Adrenal gland (tissue), 12 donors: Measurements from ENCODE around the gene ANKRD1. TPM values are rescaled to one million over a fixed set of nuclear protein-coding genes. Genes with fewer than 3 reads are reported as not detected.
A peak's percentile ranks its signal among the peaks of the same experiment; 100 is the strongest.
"Not testable (repeated sequence)": the region's sequence is repeated elsewhere in the genome, so short reads cannot be mapped to it uniquely, and the experiment has no call there.

Experiments
- DNase-seq, 7 donors: peaks; one replicate each; pipeline ENCODE4 v3.0.0-alpha.2; 2019 to 2020
- H3K27ac ChIP-seq, 5 donors: fragments of 200-600 bp; sonication (generic) in 4 of 5; 1 replicate in 3 of 5; 2 replicates in 2 of 5; pipeline versions ENCODE4 v1.5.1 to v1.8.0; 2016 to 2020; ENCODE audit warnings: mild to moderate bottlenecking in 1 of 5
- H3K27me3 ChIP-seq: fragments of 200-600 bp; 2 replicates; pipeline ENCODE4 v1.8.0; 2021
- H3K36me3 ChIP-seq, 2 donors: fragments of 200-600 bp; replicated peaks in 1 of 2; 1 replicate in 1 of 2; 2 replicates in 1 of 2; pipeline versions ENCODE4 v1.5.1 to v1.8.0; 2018 to 2022
- H3K4me1 ChIP-seq, 2 donors: fragments of 200-600 bp; replicated peaks in 1 of 2; 1 replicate in 1 of 2; 2 replicates in 1 of 2; pipeline versions ENCODE4 v1.5.1 to v1.8.0; 2018 to 2021
- H3K4me3 ChIP-seq, 4 donors: fragments of 200-600 bp; sonication (generic) in 3 of 4; one replicate each; pipeline ENCODE4 v1.5.1; 2016 to 2018
- H3K9me3 ChIP-seq, 3 donors: fragments of 200-600 bp; sonication (generic) in 1 of 3; replicated peaks in 1 of 3; 1 replicate in 2 of 3; 2 replicates in 1 of 3; pipeline versions ENCODE4 v1.5.1 to v1.8.0; 2016 to 2021
- CTCF ChIP-seq, 6 experiments: fragments of 450-650 bp in 4 of 6; fragments of 200-600 bp in 2 of 6; sonication (generic) in 1 of 6; IDR thresholded peaks; 1 replicate in 5 of 6; 2 replicates in 1 of 6; pipeline versions ENCODE4 v1.5.1 to v1.8.0; 2016 to 2021; ENCODE audit warnings: antibody characterized with exemption in 6 of 6, mild to moderate bottlenecking in 2 of 6, moderate library complexity in 1 of 6
- POLR2A ChIP-seq, 2 donors: fragments of 450-650 bp; IDR thresholded peaks; one replicate each; pipeline ENCODE4 v1.6.1; 2017; ENCODE audit warnings: antibody characterized with exemption in 2 of 2, mild to moderate bottlenecking in 2 of 2, moderate library complexity in 1 of 2
- WGBS, 4 donors: extraction: QIAGEN DNeasy Blood & Tissue Kit in 2 of 4; methylation state at CpG; one replicate each; pipeline versions ENCODE4 v1.1.5 to v1.1.7; 2013 to 2017; 5-methylcytosine and 5-hydroxymethylcytosine counted together
- intact Hi-C, 2 donors: fragments of 100-400 bp; cut with DNase I; formaldehyde crosslinking; loops; one replicate each; pipeline versions ENCODE4 v1.14.1 to v1.15.0; 2022 to 2023
- polyA plus RNA-seq, 3 donors: library from polyadenylated mRNA; stranded (reverse); fragments of 200-250 nt in 2 of 3; fragments of 350-450 nt in 1 of 3; fragmentation: Illumina TruSeq in 1 of 3; extraction: RNeasy Lipid Tissue Mini Kit (QIAGEN cat#74804) in 1 of 3; gene quantifications; one replicate each; pipeline ENCODE4 v1.2.3, GENCODE V29; 2013 to 2014
- total RNA-seq, 9 donors: library from RNA; depleted of rRNA in 4 of 9; stranded (reverse); fragments of >200 nt in 4 of 9; fragments of 120-200 nt in 1 of 9; fragmentation: NEBNext Ultra II Directional in 1 of 9; extraction: Animal tissue kit (Norgen Biotek cat#: 25700) in 1 of 9; gene quantifications; one replicate each; pipeline versions ENCODE4 v1.1.0 to v1.2.4, GENCODE V29; 2013 to 2023
- donor health status: healthy with polysubstance abuse.
- donor health status: Bipolar disorder and iron deficiency.
- donor health status: DM: yes; HTN: yes; CAD: no.
- donor health status: DM: no; HTN: no; CAD: no.
- donor health status: DM: no; HTN: no; CAD: no.
- donor health status: DM: yes; HTN: yes; CAD: no.

ANKRD1 gene
- total and polyA plus RNA-seq, 12 donors = 0.15 to 2.3 (median 0.28) TPM; not detected in 3

- H3K9me3 ChIP-seq, intact Hi-C loops, H3K4me1 ChIP-seq, H3K27me3 ChIP-seq, H3K4me3 ChIP-seq, DNase-seq, H3K27ac ChIP-seq: not testable (repeated sequence)
- H3K36me3 ChIP-seq = peaks cover 0 to 19% of the 10 kb centered on the region in 2 donors
- WGBS, 4 donors = 69 to 75% (median 71%) methylated on average over 8 of the region's 8 CpGs
- TF ChIP-seq CTCF (IDR thresholded peaks at IDR 0.05) = peak; percentile 44 to 72 (median 55)
Observed at GRCh38 chr10:90880059-90880719, 40.7 kb downstream of the ANKRD1 start.

GRCh38 chr10:90879062-90879461 is 41.8 kb downstream of the ANKRD1 start:
- no peaks in the 10 kb centered on the region for H3K27me3 ChIP-seq
- H3K27ac ChIP-seq = no peak overlapping the region
- H3K4me3 ChIP-seq = no peak overlapping the region
- whole genome bisulfite sequencing, 4 donors = 88 to 92% (median 91%) methylated on average over 2 of the region's 2 CpGs
- H3K36me3 ChIP-seq = peaks cover 0 to 19% of the 10 kb centered on the region in 2 donors
- no peaks in the 10 kb centered on the region for H3K9me3 ChIP-seq
- no peaks in the 10 kb centered on the region for H3K4me1 ChIP-seq
- DNase-seq = no peak
- intact Hi-C loops = no loop called here
- no peak for TF ChIP-seq CTCF (IDR thresholded peaks at IDR 0.05)
- no peak for TF ChIP-seq POLR2A (IDR thresholded peaks at IDR 0.05)

GRCh38 chr10:90872648-90873020 is 48.3 kb downstream of the ANKRD1 start:
- H3K9me3 ChIP-seq = no peaks in the 10 kb centered on the region
- no peaks in the 10 kb centered on the region for H3K27me3 ChIP-seq
- WGBS, 4 donors = 22 to 38% (median 29%) methylated on average over 8 of the region's 8 CpGs
- peaks cover 6 to 14% of the 10 kb centered on the region in 2 donors for H3K4me1 ChIP-seq
- H3K27ac ChIP-seq = no peak overlapping the region
- DNase-seq = no peak
- intact Hi-C loops = no loop called here
- peaks cover 0 to 1% of the 10 kb centered on the region in 2 donors for H3K36me3 ChIP-seq
- no peak for TF ChIP-seq POLR2A (IDR thresholded peaks at IDR 0.05)
- TF ChIP-seq CTCF (IDR thresholded peaks at IDR 0.05) = no peak
- peak overlapping the region in 3 of 4 donors; percentile 19 to 99 (median 72) for H3K4me3 ChIP-seq

GRCh38 chr10:90871766-90872647 is 48.9 kb downstream of the ANKRD1 start, which contains the start of gene RPP30:
TSS of gene RPP30 (plus strand) at chr10:90871974. CDS start at chr10:90871987, 13 bp downstream.
- peak in 1 of 6 experiments; percentile 26 for TF ChIP-seq CTCF (IDR thresholded peaks at IDR 0.05)
- TF ChIP-seq POLR2A (IDR thresholded peaks at IDR 0.05) = peak in 1 of 2 donors; percentile 44
- H3K4me1 ChIP-seq = peaks cover 6 to 14% of the 10 kb centered on the region in 2 donors
- H3K9me3 ChIP-seq = no peaks in the 10 kb centered on the region
- H3K27me3 ChIP-seq = no peaks in the 10 kb centered on the region
- intact Hi-C loops = no loop called here
- peak; percentile 81 to 92 (median 87) for DNase-seq
- H3K27ac ChIP-seq = peak within 1 kb of the TSS in 3 of 5 donors; percentile 44 to 84 (median 72)
- H3K4me3 ChIP-seq = peak within 1 kb of the TSS; percentile 19 to 99 (median 60)
- no peaks in the 10 kb centered on the region for H3K36me3 ChIP-seq
- 0 to 1% (median 0%) methylated on average over 30 to 43 of the region's 43 CpGs for WGBS, 4 donors
